Fibroblast of lung (primary cell): ENCODE data around the gene ADGRB3.

ENCODE experiments used
- EZH2 ChIP-seq: IDR thresholded peaks from 2 replicates; pipeline ENCODE4 v1.5.1; 2012; ENCODE audit warnings: low read length, control low read depth, mild to moderate bottlenecking; ENCODE audit errors: missing control alignments
- TF ChIP-seq, protein P1 (sequence below), 2 donors: IDR thresholded peaks in 1 of 2; conservative IDR thresholded peaks in 1 of 2; 1 replicate in 1 of 2; 2 replicates in 1 of 2; pipeline ENCODE4 v1.5.1; 2011 to 2012; ENCODE audit warnings: low read length in 2 of 2, control low read depth in 1 of 2, inconsistent platforms in 1 of 2, low read depth in 1 of 2, mild to moderate bottlenecking in 1 of 2

DNA sequence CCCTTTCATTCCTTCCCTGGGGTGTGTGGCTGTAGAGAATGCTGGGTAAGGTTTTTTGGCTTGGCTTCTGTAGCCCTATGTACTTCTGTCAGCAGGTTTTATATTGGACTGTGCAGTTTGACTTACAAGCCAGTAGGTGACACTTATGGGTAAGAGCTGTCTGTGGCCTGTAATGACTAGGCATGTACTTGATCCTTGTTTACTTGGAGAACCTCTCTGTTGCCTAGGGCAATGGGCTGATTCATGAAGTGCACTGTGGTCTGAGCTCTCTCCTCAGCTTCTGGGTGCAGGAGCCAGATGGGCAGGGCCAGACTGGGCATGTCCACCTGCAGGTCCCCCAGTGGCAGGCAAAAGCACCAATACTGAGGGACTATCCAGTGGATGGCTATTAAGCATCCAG lies 544.6 kb downstream of the ADGRB3 start:
- TF ChIP-seq, protein P1, sequence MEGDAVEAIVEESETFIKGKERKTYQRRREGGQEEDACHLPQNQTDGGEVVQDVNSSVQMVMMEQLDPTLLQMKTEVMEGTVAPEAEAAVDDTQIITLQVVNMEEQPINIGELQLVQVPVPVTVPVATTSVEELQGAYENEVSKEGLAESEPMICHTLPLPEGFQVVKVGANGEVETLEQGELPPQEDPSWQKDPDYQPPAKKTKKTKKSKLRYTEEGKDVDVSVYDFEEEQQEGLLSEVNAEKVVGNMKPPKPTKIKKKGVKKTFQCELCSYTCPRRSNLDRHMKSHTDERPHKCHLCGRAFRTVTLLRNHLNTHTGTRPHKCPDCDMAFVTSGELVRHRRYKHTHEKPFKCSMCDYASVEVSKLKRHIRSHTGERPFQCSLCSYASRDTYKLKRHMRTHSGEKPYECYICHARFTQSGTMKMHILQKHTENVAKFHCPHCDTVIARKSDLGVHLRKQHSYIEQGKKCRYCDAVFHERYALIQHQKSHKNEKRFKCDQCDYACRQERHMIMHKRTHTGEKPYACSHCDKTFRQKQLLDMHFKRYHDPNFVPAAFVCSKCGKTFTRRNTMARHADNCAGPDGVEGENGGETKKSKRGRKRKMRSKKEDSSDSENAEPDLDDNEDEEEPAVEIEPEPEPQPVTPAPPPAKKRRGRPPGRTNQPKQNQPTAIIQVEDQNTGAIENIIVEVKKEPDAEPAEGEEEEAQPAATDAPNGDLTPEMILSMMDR (conservative IDR thresholded peaks at IDR 0.05 in 1 of 2, IDR thresholded peaks at IDR 0.05 in 1 of 2; ENCODE audit: low read depth in 1 of 2, low read length in 2 of 2) = no peak
- no peak for TF ChIP-seq EZH2
